Left renal cortex interstitium (tissue), 4 donors: ENCODE data around the gene HMGCS2. TPM values are rescaled to one million over a fixed set of nuclear protein-coding genes. Genes with fewer than 3 reads are reported as not detected.
A peak's percentile ranks its signal among the peaks of the same experiment; 100 is the strongest.

Experiments used
- DNase-seq, 4 donors: peaks; one replicate each; pipeline ENCODE4 v3.0.0-alpha.2; 2013; ENCODE audit warnings: low read depth in 4 of 4, low spot score in 2 of 4, missing footprints in 1 of 4
- polyA plus RNA-seq, 4 donors: library from polyadenylated mRNA; unstranded; fragments of 120-200 nt; gene quantifications; one replicate each; pipeline ENCODE4 v1.2.1, GENCODE V29; 2013; ENCODE audit not compliant: insufficient read length in 4 of 4

Gene HMGCS2
- polyA plus RNA-seq, 4 donors, result 59.3 to 112 (median 94.0) TPM

DNA sequence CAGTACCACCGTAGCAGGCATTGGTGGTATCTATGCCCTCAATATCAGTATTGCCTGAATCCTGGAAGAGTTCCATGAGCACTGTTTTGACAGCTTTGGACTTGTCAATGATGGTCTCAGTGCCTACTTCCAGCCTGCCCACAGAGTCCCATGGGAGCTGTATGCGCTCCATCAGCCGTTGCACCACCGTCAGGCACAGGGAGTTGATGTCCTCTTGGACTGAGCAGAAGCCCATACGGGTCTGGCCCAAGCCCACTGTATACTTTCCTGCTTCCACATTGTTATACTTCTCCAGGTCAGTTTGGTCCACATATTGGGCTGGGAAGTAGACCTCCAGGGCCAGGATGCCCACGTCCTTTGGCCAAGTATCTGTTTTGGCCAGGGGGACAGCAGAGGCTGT lies 4.5 kb downstream of the HMGCS2 start:
- no peak for DNase-seq

DNA sequence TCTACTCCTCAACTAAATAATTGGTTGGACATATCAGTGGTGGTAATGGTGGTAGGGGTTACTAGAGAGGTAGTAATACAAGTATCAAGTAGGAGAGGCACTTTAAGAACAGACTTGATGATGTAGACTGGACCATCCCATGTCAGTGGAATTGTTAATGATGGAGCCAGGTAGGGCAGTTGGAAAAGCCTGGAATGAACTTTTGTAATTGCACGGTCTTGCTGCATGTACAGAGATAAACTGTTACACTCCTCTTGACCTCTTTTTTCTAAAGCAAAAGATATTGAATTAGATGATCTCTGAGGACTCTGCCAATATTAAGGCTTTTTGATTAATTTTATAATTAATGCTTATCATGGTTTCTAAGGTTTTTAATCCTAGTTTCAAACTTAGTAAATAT lies 5.8 kb downstream of the HMGCS2 start:
- no peak for DNase-seq

DNA sequence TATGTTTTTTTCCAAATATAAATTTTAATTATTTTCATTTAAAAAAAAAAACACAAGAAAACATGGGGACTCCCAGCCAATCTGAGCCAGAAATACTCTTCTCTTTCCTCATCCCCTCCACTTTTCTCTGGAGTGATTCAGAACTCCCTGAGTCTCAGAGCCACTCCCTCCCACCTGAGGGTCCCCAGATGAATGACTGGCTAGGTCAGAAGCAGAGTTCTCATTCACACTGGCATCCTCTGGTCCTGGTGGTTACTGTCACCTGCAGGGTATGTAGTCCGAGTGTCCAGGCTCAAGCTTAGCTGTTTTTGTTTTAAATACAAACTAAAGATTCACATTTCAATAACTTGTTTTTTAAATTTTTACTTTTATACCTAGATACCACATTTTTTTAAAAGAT lies 6.3 kb downstream of the HMGCS2 start:
- DNase-seq, result no peak

DNA sequence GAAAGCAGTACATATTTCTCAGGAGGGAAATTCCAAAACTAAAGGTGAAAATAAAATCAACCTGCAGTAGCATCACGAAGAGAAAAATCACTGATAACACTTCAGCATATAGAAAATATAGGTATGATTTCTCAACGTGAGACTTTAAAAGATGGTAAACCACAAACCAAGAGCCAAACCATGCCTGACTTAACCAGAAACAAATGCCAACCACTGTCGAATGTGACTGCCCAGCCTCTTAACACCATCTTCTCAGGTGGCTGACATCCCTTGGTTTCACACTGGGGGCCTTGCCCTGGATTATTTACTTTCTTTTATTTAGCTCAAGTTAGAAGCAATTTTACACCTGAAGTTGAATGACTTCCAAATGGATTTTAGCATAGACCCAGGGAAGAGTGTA lies 10.1 kb downstream of the HMGCS2 start:
- no peak for DNase-seq

DNA sequence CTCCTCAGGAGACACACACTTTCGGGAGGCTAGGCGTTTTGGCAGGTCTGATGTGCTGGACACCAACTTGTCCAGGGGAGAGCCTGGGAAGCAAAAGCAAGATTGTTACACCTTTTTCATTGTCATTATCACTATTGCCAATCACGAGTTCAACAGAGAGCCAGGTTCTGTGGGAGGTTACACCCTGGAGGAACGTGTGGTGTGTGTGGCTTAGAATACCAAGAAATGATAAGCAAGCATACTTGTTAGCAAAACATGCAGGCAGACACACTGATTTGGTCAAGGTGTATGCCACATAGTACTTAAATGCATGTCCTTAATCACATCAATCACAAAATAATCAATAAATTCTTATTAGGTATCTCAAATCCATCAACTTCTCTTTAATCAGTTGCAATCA lies 16.1 kb downstream of the HMGCS2 start:
- no peak for DNase-seq

DNA sequence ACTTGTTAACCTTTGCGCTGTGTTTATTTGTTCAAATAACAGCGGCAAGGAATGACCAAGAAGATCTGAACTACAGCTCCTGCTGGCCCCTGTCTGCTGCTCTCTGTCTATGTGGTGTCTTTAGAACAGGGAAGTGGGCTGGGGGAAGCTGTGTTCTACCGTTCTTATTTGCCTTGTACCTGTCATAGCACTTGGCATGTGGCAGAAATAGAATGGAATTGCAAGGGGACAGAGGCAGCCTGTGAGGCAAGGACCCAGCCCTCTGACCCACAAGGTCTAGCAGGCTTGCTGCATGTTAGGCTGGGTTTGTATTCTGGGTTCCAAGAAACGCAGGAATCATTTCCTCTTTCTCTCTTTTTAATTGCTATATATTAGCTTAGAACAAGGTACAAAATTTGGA lies 20.7 kb downstream of the HMGCS2 start:
- no peak for DNase-seq

DNA sequence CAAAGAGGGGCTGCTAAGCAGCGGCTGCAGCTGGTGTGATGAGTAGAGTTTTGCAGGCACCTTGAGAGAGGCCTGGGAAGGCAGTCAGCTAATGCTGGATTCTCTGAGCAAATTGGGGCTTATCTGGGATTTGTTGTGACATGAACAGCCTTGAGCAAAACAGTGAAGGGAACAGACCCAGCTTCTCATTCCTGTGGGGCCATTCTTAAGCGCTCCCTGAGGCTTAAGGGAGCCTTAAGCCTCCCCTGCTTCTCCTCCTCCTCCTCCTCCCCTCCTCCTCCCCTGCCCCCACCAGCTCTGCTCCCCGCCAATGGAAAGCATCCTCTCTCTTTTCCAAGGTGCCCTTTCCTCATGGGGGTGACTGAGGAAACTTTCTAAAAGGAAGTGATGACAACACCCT lies 21.3 kb downstream of the HMGCS2 start:
- no peak for DNase-seq

DNA sequence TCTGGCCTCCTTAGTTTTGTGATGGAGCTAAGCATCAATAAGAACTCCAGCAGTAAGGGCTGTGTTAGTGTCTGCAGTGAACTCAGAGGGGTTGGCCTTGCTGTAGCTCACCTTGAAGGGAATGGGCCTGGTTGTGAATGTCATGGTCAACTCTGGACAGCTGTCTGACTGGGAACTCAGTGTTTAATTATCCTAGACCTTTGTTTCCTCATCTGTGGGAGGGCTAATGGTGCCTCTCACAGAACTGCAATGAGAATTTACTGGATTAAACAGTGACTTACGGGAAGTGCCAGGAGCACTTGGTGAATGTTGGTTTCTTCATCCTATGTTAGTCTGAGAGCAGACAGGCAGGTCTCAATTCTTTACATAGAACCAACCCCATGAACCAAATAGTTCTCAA lies 23.7 kb downstream of the HMGCS2 start:
- no peak for DNase-seq

DNA sequence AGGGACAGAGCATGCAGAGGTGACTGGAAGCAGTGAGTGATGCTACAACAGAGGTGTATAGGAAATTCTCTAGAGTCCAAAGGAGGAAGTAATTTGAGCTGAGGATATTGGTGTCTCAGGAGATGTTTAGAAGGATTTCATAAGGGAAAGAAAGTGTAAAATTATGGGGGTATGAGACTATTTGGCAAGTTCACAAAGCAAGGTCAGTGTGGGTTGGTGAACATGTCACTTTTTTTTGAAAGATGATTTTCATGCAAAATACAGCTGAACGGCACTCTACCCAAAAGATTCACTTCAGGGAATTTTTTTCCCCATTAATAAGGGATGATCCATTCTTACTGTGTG lies 24.1 kb downstream of the HMGCS2 start:
- DNase-seq, result no peak

DNA sequence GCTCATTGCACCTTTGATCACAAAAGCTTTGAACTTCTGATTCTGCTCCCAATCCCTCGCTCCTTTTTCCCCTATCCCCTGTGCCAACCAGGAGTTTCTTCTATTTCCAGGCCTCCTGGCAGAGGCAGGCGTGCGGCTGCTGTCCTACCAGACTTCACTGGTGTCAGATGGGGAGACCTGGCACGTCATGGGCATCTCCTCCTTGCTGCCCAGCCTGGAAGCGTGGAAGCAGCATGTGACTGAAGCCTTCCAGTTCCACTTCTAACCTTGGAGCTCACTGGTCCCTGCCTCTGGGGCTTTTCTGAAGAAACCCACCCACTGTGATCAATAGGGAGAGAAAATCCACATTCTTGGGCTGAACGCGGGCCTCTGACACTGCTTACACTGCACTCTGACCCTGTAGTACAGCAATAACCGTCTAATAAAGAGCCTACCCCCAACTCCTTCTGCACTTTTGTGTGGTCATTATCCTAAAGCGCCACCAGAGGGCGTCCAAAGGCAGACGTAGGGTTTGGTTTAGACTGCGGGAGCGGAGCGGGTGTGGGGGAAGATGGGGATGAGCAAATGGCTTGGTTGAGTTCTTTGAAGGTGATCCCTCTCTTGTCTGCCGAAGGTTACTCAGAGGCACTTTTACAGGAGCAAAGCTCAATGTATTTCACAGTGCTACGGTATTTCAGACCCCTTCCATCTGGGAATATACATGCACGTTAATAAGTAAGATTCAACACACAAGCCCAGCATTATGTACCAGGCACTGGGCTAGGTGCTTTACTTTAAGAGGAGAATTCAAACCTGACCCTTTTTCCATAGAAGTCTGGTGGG lies 24.7 kb downstream of the HMGCS2 start:
- peak; percentile 50 to 73 (median 54) for DNase-seq

DNA sequence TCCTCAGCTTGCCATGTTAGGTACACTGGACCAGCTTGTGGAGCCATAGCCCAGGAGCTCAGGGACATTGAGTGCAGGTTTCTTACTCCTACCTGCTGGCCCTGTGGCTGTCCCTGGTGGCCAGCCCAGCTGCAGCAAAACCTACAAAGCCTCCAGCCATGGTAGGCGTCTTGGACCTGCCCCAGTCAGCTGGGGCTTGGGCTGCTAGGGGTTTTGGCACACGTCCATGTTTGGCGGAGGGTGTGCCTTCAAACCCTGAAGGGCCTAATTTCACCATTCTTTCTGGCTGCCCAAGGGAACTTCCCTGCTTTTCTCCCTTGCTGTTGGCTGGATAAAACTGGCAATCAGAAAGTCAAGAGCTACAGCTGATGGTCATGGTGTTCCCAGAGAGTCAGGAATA lies 25.4 kb downstream of the HMGCS2 start:
- DNase-seq, result no peak

DNA sequence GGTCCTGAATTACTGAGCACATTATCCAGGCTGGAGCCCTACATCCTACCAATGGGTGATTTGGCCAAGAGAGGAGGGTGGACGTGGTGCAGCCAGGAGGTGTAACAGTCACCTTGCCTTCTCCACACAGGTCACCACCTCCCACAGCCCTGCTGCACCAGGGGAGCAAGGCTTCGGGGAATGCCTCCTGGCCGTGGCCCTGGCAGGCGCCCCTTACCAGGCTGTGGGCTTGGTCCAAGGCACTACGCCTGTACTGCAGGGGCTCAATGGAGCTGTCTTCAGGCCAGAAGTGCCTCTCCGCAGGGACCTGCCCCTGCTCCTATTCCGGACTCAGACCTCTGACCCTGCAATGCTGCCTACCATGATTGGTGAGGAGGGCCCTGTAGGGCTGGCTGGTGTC lies 26.0 kb downstream of the HMGCS2 start:
- no peak for DNase-seq

DNA sequence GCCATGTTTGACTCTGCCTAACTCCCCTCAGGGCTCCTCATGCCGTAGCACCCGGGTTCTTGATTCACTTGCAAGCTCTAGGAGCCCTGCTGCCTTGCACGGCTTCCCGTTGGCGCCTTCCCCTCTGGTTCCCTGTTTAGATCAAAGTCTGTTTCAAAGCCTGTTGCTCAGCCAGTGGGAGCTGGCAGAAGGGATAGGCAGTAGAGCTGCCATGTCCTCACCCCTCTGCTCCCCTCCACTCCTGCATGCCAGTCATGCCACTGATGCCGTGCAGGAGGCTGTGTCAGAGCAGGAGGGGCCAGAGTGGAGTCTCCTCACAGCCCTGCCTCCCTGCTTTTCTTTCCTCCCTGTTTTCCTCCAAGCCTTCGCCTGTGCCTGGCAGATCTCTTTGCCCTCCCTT lies 26.5 kb downstream of the HMGCS2 start:
- no peak for DNase-seq

DNA sequence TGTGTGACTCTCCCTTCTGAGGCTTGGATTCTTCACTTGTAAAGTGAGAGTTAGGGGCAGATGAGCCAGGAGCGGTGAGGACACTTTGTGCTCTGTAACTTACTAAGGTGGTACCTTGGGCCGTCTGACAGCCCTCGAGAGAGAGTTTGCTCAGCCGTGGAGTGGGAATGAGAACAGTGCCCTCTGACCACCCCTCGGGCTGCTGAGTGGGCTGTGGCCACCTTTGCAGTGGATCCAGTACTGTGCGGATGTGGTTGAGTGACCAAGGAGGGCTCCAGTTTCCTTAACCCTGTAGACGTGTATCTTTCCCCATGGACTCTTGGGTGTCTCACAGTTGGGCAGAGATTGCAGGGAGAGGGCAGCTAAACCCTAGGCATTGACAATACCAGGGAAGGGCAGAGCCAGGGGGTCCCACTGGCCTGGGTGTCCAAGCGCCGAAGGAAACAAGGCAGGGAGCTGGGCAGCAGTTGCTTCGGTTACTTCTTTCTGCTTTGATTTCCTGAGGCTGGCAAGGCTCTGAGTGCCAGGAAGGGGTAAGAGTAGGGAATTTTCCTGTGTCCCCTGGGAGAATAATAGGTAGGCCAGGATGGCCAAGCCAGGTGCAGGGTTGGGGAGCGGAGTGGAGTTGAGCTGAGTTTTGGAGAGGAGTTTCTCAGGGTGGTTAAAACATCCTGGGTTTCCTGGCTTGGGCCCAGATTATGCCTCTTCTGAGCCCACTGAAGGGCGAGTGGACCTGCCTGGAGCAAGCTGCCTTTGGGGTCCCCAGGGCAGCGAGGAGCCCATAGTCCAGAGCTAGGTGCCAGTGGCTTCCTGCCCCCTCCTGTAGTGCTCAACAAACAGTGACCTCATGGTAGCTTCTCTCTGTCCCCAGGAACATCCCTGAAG lies 27.6 kb downstream of the HMGCS2 start:
- DNase-seq, result no peak

DNA sequence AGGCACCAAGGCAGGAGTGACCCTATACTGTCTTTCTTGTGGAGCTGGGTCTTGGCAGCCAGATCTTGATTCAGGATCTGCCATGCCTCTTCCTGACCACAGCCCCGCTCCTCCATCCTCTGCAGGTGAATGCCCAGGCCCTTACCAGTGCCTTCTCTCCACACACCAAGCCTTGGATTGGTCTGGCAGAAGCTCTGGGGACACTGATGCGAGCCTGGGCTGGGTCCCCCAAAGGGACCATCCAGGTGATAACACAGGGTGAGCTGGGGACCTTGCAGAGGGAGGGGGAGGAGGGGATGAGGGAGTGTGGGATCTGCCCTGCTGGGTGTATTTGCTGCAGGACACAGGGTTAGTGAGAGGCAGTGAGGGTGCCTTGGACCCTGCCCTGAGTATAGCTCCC lies 28.4 kb downstream of the HMGCS2 start:
- no peak for DNase-seq

DNA sequence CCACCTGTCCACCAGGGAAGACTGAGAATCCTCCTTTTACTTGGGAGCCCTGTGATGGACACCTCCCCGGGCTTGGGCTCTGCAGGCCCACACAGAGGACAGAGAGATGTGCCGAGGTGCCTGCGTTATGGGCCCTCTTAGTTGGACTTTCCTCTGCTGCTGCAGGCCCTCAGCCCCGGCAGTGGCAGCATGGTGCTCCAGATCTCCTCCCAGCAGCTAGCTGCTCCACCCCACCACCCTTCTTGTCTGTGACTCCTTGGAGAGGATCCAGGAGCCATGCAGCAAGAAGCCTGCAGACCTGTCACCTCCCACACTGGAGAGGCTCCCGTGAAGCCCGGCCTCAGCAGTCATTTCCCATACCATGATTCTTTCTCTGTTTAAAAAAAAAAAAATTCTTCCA lies 29.6 kb downstream of the HMGCS2 start:
- no peak for DNase-seq

DNA sequence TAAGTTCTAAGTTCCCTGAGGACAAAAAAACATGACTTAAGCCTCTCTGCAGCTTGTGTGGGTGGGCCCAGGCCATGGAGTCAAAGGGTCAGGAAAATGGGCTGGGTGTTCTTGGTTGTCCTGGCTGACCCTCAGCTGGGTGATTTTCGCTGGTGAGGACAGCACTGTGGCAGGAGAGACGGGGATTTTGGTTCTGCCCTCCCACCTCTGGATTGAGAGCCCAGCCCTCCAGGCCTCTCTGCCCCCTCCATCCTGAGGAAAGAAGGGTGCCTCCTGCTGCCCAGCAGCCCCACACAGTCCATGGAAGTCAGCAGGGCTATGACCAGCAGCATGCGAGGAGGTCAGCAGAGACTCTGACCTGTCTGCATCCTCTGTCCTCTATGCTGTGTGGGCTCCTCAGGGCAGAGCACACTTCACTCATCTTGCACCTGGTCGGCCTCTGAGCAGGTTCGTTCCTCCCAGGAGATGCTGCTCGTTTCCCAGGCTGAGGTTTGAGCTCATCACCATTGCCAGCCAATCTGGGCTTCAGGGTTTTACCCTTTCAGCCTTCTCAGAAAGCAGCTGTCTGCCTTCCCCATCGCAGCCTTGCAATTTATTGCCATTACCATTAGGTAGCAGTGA lies 30.5 kb downstream of the HMGCS2 start:
- DNase-seq, result no peak

DNA sequence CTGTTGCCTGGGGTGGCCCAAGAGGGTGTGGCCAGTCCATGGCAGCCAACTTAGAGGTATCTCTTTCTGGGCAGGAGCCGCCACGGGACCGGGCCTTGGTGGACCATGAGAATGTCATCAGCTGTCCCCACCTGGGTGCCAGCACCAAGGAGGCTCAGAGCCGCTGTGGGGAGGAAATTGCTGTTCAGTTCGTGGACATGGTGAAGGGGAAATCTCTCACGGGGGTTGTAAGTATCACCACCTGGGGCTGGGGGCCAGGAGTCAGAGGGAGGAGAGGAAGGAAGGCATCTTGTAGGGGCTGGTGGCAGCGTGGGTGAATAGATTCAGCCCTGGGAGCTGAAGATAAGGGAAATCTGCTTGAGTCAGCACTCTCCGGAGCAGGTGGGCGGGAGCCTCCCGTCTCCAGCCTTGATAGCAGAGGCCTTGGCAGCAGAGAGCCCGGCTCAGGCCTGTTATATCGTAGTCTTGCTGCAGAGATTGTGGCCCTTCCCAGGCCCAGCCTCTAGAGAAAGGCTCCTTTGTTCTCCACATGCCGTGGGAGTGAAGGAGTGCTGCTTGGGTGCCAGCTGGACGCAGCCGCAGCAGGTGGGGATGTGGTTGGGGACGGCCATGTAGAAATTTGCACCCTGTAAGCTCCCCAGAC lies 31.5 kb downstream of the HMGCS2 start:
- DNase-seq, result no peak

DNA sequence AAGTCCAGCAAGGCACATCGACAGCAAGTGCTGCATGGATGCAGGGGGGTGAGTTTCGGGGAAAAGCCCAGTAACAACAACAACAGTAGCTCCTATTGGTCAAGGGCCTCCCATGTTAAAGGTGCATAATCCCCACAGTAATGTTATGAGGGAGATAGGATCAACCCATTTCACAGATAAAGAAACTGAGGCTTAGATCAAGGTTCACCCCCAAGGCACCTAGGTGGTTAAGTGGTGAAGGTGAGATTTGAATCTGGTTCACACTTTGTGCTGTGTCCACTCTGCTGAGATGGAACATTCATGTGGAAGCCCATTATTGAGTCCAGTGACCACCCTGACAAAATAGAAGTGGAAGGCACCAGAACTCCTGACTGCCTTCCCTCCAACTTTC lies 32.1 kb downstream of the HMGCS2 start:
- no peak for DNase-seq

DNA sequence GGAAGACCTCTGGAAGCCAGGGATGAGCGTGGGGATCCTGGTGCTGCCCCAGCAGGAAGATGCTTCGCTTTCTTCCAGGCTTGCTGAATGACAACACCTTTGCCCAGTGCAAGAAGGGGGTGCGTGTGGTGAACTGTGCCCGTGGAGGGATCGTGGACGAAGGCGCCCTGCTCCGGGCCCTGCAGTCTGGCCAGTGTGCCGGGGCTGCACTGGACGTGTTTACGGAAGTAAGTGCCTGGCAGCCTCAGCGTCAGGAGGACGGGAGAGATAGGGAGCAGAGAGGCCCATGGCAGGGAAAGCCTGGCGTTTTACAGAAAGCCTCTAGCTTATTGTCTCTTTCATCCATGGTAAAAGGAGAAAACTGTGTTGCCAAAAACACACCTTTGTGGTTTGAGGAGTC lies 33.5 kb downstream of the HMGCS2 start:
- no peak for DNase-seq

DNA sequence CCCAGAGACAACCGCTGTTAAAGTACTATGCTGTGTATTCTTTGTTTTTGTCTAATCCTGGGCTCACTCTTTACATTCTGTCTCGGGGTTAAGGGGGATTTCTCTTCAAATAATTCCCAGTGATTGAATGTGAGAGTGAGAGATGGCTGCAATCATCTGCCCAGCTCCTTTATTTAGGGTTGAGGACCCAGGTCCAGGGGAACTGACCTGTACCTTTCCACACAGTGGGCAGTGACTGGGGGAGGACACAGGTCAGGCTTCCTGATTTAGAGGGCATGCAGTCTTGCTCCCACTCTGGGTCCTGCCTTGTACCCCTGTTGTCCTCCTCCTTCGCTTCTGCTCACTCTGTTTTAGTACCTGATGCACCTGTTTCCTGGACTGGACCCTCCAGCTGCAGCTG lies 35.0 kb downstream of the HMGCS2 start:
- no peak for DNase-seq
